BJ (cell line): ENCODE results near the gene BHLHE23. TPM values are rescaled to one million over a fixed set of nuclear protein-coding genes. Genes with fewer than 3 reads are reported as not detected.

Experiments used
- CTCF ChIA-PET: fragments of 350-600 bp; formaldehyde crosslinking; extraction: SDS; loops from one replicate; lab custom pipeline; 2021; ENCODE audit warnings: antibody characterized with exemption, inconsistent platforms; lab: Yijun Ruan, JAX
- POLR2A ChIA-PET: fragments of 300-600 bp; sonication (Branson Sonifier 250); formaldehyde crosslinking; extraction: SDS; loops from one replicate; lab custom pipeline; 2021; ENCODE audit warnings: antibody characterized with exemption; lab: Charles Lee
- DNase-seq: peaks from one replicate; pipeline ENCODE4 v3.0.0-alpha.2; 2011; ENCODE audit warnings: low read depth
- H3K27me3 ChIP-seq: 2 replicates; pipeline ENCODE4 v1.6.0; 2011; ENCODE audit warnings: low read length; ENCODE audit not compliant: control insufficient read depth, insufficient read depth
- H3K36me3 ChIP-seq: 2 replicates; pipeline ENCODE4 v1.5.1; 2011; ENCODE audit warnings: low read length; ENCODE audit not compliant: control insufficient read depth, insufficient read depth
- H3K4me3 ChIP-seq: 2 replicates; pipeline ENCODE4 v1.5.1; 2011; ENCODE audit warnings: low read depth, mild to moderate bottlenecking, control low read depth, low read length
- polyA plus RNA-seq: library from polyadenylated mRNA; depleted of rRNA; stranded (reverse); fragments of >200 nt; gene quantifications from 2 replicates; pipeline ENCODE4 v1.2.3, GENCODE V29; 2011
- TF ChIP-seq, protein P1 (sequence below): IDR thresholded peaks from 2 replicates; pipeline ENCODE4 v1.5.1; 2011; ENCODE audit warnings: low read depth, mild to moderate bottlenecking, control low read depth, inconsistent platforms, low read length, moderate library complexity; ENCODE audit not compliant: insufficient read depth

Gene BHLHE23
- polyA plus RNA-seq, 1 experiment: not detected

DNA sequence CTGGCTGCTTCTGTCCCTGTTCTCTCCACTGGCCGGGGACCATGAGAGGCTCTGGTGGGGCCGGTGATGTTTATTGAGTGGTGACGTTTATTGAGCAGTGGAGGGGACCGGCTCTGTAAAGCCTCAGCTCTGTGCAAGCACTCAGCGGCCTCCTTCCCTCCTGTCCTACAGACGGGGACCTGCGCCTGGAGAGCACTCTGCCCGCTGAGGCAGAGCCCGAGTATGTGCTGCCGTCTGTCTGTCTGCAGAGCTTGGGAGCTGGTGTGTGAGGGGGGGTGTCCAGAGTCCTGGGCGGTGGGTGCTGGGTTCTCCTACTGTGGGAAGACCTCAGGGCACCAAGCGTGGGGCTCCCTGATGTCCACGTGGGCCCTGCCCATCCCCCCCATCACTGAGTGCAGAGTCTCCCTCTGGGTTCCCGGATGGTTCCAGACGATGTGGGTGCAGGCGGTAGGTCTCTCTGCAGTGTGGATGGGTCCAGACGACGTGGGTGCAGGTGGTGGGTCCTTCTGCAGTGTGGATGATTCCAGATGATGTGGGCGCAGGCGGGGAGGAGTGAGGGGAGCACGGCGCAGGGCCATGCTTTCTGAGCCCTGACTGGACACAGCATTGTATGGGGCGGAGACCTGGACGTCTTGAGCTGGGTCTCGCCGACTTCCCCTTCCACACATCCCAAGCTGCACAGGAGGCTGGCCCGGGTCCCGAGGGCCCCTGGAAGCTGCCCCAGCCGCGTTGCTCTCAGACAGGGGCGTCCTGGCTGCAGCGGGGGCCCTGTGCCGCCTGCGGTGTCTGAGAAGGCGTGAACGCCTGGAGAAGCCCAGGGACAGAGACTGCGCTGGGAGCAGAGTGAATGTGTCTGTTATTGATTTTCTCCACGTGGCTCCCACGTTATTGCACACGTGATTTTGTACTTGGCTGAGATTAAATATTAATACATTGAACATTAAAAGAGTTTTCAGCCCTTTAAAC is 14.9 kb upstream of the BHLHE23 start:
- TF ChIP-seq, protein P1, sequence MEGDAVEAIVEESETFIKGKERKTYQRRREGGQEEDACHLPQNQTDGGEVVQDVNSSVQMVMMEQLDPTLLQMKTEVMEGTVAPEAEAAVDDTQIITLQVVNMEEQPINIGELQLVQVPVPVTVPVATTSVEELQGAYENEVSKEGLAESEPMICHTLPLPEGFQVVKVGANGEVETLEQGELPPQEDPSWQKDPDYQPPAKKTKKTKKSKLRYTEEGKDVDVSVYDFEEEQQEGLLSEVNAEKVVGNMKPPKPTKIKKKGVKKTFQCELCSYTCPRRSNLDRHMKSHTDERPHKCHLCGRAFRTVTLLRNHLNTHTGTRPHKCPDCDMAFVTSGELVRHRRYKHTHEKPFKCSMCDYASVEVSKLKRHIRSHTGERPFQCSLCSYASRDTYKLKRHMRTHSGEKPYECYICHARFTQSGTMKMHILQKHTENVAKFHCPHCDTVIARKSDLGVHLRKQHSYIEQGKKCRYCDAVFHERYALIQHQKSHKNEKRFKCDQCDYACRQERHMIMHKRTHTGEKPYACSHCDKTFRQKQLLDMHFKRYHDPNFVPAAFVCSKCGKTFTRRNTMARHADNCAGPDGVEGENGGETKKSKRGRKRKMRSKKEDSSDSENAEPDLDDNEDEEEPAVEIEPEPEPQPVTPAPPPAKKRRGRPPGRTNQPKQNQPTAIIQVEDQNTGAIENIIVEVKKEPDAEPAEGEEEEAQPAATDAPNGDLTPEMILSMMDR: no peak
- POLR2A ChIA-PET: no interaction called here
- no peak for DNase-seq
- Histone ChIP-seq H3K36me3 (no peaks in the 10 kb centered on the region), H3K4me3 (no peak overlapping the region), H3K27me3 (peaks cover 56% of the 10 kb centered on the region)
- CTCF ChIA-PET: interaction anchor here (1.1 to 2.9 kb wide), 2 partner anchors 13 to 15 kb away, joined by 3 to 13 read pairs; partner anchors contain the start of gene BHLHE23

- TF ChIP-seq, protein P1: no peak
- peaks cover 61% of the 10 kb centered on the region for H3K27me3 ChIP-seq
- no peak for DNase-seq
- H3K4me3 ChIP-seq: no peak overlapping the region
- no peaks in the 10 kb centered on the region for H3K36me3 ChIP-seq
- ChIA-PET POLR2A (no interaction called here), CTCF (interaction anchor here (2.9 kb wide), 1 partner anchor 12 kb away, joined by 13 read pairs; no protein-coding TSS in a partner anchor)
These were observed 13.9 kb upstream of the BHLHE23 start for GRCh38 chr20:63020681-63021080.

GRCh38 chr20:63017826-63018411 is 11.2 kb upstream of the BHLHE23 start:
- TF ChIP-seq, protein P1: no peak
- ChIA-PET POLR2A (no interaction called here), CTCF (no interaction called here)
- Histone ChIP-seq H3K27me3 (peaks cover 61% of the 10 kb centered on the region), H3K4me3 (no peak overlapping the region), H3K36me3 (no peaks in the 10 kb centered on the region)
- no peak for DNase-seq

GRCh38 chr20:63017076-63017825 is 10.5 kb upstream of the BHLHE23 start:
- no peak overlapping the region for H3K4me3 ChIP-seq
- peaks cover 59% of the 10 kb centered on the region for H3K27me3 ChIP-seq
- ChIA-PET POLR2A (no interaction called here), CTCF (no interaction called here)
- DNase-seq: no peak
- H3K36me3 ChIP-seq: no peaks in the 10 kb centered on the region
- TF ChIP-seq, protein P1: no peak
